Breast epithelium (tissue), 3 donors: ENCODE results near the gene SEMA4C.

Experiments used
- POLR2A ChIP-seq: fragments of 450-650 bp; IDR thresholded peaks from one replicate; pipeline ENCODE4 v1.6.1; 2016; ENCODE audit warnings: antibody characterized with exemption, mild to moderate bottlenecking, moderate library complexity
- POLR2AphosphoS5 ChIP-seq, 3 donors: sonication (generic); formaldehyde crosslinking; IDR thresholded peaks; one replicate each; pipeline ENCODE4 v1.6.1; 2017; ENCODE audit warnings: antibody characterized with exemption in 3 of 3
- TF ChIP-seq, protein P1 (sequence below), 3 donors: fragments of 450-650 bp; IDR thresholded peaks; one replicate each; pipeline ENCODE4 v1.5.1; 2016 to 2017; ENCODE audit warnings: antibody characterized with exemption in 3 of 3, mild to moderate bottlenecking in 3 of 3, moderate library complexity in 3 of 3

DNA sequence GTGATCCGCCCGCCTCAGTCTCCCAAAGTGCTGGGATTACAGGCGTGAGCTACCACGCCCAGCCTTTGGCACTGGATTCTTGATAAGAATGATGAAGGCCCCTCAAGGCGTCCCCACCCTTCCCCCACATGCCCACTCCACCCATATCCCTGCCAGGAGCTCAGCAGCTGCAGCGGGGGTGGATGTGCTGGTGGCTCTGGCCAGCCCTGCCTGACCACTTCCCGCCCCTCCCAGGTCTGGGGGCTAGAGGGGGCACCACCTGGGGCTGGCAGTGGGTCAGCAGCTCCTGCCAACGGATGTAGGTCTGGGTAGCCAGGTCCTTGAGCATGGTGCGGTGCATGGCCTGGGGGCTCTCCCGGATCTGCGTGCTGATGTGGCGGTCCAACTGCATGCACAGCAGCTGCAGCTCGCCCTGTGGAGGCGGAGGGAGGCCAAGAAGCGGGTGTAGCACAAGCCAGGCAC, 7.8 kb upstream of the SEMA4C start:
- TF ChIP-seq, protein P1, sequence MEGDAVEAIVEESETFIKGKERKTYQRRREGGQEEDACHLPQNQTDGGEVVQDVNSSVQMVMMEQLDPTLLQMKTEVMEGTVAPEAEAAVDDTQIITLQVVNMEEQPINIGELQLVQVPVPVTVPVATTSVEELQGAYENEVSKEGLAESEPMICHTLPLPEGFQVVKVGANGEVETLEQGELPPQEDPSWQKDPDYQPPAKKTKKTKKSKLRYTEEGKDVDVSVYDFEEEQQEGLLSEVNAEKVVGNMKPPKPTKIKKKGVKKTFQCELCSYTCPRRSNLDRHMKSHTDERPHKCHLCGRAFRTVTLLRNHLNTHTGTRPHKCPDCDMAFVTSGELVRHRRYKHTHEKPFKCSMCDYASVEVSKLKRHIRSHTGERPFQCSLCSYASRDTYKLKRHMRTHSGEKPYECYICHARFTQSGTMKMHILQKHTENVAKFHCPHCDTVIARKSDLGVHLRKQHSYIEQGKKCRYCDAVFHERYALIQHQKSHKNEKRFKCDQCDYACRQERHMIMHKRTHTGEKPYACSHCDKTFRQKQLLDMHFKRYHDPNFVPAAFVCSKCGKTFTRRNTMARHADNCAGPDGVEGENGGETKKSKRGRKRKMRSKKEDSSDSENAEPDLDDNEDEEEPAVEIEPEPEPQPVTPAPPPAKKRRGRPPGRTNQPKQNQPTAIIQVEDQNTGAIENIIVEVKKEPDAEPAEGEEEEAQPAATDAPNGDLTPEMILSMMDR (IDR thresholded peaks at IDR 0.05): no peak
- no peak for TF ChIP-seq POLR2A
- TF ChIP-seq POLR2AphosphoS5 (IDR thresholded peaks at IDR 0.05): no peak
